ENCODE data around the gene NDP. TPM values are rescaled to one million over a fixed set of nuclear protein-coding genes. Genes with fewer than 3 reads are reported as not detected.

NDP gene
- total RNA-seq, 1 experiment from 2014 or later: 0.28 TPM

DNA sequence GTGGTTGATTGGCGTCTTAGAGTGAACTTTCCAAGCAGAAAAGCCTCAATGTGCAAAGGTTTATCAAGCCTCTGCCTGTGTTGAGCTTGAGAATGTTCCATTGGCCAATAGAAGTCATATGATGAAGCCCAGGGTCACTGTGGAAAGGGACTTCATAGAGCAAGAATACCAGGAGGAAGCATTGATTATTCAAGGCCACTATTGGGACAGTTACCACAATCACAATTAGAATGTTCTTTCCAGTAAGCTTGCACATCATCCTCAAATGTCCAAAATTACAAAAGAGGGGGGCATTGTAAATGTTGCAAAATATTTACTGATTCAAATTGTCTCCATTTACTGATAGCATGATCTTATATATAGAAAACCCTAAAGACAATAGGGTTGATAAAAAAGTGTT, 32.9 kb upstream of the NDP start (continued):
- TF ChIP-seq, protein P1, sequence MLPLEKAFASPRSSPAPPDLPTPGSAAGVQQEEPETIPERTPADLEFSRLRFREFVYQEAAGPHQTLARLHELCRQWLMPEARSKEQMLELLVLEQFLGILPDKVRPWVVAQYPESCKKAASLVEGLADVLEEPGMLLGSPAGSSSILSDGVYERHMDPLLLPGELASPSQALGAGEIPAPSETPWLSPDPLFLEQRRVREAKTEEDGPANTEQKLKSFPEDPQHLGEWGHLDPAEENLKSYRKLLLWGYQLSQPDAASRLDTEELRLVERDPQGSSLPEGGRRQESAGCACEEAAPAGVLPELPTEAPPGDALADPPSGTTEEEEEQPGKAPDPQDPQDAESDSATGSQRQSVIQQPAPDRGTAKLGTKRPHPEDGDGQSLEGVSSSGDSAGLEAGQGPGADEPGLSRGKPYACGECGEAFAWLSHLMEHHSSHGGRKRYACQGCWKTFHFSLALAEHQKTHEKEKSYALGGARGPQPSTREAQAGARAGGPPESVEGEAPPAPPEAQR (CRISPR knock-in tag; IDR thresholded peaks at IDR 0.05): no peak
- TF ChIP-seq ESRRA (CRISPR knock-in tag; IDR thresholded peaks at IDR 0.05; ENCODE audit: borderline replicate concordance): no peak
- TF ChIP-seq, protein P2, sequence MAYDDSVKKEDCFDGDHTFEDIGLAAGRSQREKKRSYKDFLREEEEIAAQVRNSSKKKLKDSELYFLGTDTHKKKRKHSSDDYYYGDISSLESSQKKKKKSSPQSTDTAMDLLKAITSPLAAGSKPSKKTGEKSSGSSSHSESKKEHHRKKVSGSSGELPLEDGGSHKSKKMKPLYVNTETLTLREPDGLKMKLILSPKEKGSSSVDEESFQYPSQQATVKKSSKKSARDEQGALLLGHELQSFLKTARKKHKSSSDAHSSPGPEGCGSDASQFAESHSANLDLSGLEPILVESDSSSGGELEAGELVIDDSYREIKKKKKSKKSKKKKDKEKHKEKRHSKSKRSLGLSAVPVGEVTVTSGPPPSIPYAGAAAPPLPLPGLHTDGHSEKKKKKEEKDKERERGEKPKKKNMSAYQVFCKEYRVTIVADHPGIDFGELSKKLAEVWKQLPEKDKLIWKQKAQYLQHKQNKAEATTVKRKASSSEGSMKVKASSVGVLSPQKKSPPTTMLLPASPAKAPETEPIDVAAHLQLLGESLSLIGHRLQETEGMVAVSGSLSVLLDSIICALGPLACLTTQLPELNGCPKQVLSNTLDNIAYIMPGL (CRISPR knock-in tag; IDR thresholded peaks at IDR 0.05): no peak
- TF ChIP-seq, protein P3, sequence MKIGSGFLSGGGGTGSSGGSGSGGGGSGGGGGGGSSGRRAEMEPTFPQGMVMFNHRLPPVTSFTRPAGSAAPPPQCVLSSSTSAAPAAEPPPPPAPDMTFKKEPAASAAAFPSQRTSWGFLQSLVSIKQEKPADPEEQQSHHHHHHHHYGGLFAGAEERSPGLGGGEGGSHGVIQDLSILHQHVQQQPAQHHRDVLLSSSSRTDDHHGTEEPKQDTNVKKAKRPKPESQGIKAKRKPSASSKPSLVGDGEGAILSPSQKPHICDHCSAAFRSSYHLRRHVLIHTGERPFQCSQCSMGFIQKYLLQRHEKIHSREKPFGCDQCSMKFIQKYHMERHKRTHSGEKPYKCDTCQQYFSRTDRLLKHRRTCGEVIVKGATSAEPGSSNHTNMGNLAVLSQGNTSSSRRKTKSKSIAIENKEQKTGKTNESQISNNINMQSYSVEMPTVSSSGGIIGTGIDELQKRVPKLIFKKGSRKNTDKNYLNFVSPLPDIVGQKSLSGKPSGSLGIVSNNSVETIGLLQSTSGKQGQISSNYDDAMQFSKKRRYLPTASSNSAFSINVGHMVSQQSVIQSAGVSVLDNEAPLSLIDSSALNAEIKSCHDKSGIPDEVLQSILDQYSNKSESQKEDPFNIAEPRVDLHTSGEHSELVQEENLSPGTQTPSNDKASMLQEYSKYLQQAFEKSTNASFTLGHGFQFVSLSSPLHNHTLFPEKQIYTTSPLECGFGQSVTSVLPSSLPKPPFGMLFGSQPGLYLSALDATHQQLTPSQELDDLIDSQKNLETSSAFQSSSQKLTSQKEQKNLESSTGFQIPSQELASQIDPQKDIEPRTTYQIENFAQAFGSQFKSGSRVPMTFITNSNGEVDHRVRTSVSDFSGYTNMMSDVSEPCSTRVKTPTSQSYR (CRISPR knock-in tag; IDR thresholded peaks at IDR 0.05): no peak
- TF ChIP-seq SOX15 (CRISPR knock-in tag; IDR thresholded peaks at IDR 0.05): no peak
- TF ChIP-seq ZNF219 (CRISPR knock-in tag; IDR thresholded peaks at IDR 0.05; ENCODE audit: borderline replicate concordance): no peak
- TF ChIP-seq, protein P4, sequence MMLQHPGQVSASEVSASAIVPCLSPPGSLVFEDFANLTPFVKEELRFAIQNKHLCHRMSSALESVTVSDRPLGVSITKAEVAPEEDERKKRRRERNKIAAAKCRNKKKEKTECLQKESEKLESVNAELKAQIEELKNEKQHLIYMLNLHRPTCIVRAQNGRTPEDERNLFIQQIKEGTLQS (CRISPR knock-in tag; conservative IDR thresholded peaks at IDR 0.05): no peak
- TF ChIP-seq ZBTB21 (CRISPR knock-in tag; IDR thresholded peaks at IDR 0.05; ENCODE audit: borderline replicate concordance): no peak

DNA sequence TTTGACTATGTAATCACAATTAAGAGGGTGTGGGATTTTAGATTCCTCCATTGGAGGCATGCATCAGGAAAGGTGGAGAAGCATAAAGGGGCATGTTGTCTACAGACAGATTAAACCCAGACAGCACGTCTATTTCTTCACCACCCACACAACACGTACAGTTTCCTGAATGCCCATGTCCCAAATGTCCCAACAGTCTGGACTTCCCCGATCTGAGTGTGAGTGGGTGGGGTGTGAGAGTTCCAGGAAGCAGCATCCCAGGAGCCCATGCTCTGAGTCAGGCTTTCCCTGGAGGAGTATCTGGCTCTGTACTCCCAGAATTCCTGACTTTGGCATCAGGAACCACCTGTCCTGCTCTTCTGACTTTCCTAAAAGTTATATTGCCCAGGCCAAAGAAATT, 30.8 kb upstream of the NDP start:
- no peak overlapping the region for H3K27ac Mint-ChIP-seq
- DNase-seq (ENCODE audit: low spot score) (no peak), ATAC-seq (no peak)
- H3K9me3 Mint-ChIP-seq: no peaks in the 10 kb centered on the region
- H3K4me1 Mint-ChIP-seq: peaks cover 4% of the 10 kb centered on the region
- no peak overlapping the region for H3K4me3 Mint-ChIP-seq
- H3K36me3 Mint-ChIP-seq: no peaks in the 10 kb centered on the region
- H3K27me3 Mint-ChIP-seq (ENCODE audit: low read depth): no peaks in the 10 kb centered on the region
- no peak for TF ChIP-seq NR3C1 (CRISPR knock-in tag; conservative IDR thresholded peaks at IDR 0.05; ENCODE audit: low read depth)
- TF ChIP-seq SMAD3 (CRISPR knock-in tag; IDR thresholded peaks at IDR 0.05; ENCODE audit: borderline replicate concordance): no peak
- TF ChIP-seq, protein P5, sequence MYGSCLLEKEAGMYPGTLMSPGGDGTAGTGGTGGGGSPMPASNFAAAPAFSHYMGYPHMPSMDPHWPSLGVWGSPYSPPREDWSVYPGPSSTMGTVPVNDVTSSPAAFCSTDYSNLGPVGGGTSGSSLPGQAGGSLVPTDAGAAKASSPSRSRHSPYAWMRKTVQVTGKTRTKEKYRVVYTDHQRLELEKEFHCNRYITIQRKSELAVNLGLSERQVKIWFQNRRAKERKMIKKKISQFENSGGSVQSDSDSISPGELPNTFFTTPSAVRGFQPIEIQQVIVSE (CRISPR knock-in tag; IDR thresholded peaks at IDR 0.05; ENCODE audit: borderline replicate concordance): no peak
- POLR2A ChIA-PET: no interaction called here
- CTCF ChIA-PET: no interaction called here

DNA sequence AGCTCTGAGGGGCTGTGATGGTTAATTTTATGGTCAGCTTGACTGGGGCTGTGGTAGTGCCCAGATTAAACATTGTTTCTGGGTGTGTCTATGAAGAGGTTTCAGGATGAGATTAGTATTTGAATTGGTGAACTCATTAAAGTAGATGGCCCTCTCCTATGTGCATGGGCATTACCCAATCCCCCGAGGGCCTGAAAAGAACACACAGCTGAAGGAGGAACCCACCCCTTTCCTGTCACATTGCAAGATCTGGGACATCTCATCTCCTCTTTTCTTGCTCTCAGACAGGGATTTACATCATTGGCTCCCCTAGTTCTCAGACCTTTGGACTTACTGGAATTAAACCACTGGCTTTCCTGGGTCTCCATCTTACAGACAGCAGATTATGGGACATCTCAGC, 29.4 kb upstream of the NDP start:
- DNase-seq (ENCODE audit: low spot score): no peak
- Mint-ChIP-seq H3K9me3 (no peaks in the 10 kb centered on the region), H3K4me3 (no peak overlapping the region), H3K36me3 (no peaks in the 10 kb centered on the region), H3K27ac (no peak overlapping the region), H3K4me1 (peaks cover 4% of the 10 kb centered on the region), H3K27me3 (ENCODE audit: low read depth) (no peaks in the 10 kb centered on the region; the same call in 1 of the 2 replicates)
- CTCF ChIA-PET: no interaction called here
- POLR2A ChIA-PET: no interaction called here
- no peak for ATAC-seq
- TF ChIP-seq ZNF138 (CRISPR knock-in tag; conservative IDR thresholded peaks at IDR 0.05) (no peak), ZNF317 (CRISPR knock-in tag; IDR thresholded peaks at IDR 0.05; ENCODE audit: borderline replicate concordance, low read depth) (no peak), MXD4 (CRISPR knock-in tag; IDR thresholded peaks at IDR 0.05; ENCODE audit: borderline replicate concordance) (no peak), ZNF121 (CRISPR knock-in tag; IDR thresholded peaks at IDR 0.05) (no peak), GRHL2 (CRISPR knock-in tag; IDR thresholded peaks at IDR 0.05; ENCODE audit: insufficient replicate concordance, severe bottlenecking) (no peak), TCF7 (CRISPR knock-in tag; IDR thresholded peaks at IDR 0.05; ENCODE audit: low read depth) (no peak)
- TF ChIP-seq, protein P6, sequence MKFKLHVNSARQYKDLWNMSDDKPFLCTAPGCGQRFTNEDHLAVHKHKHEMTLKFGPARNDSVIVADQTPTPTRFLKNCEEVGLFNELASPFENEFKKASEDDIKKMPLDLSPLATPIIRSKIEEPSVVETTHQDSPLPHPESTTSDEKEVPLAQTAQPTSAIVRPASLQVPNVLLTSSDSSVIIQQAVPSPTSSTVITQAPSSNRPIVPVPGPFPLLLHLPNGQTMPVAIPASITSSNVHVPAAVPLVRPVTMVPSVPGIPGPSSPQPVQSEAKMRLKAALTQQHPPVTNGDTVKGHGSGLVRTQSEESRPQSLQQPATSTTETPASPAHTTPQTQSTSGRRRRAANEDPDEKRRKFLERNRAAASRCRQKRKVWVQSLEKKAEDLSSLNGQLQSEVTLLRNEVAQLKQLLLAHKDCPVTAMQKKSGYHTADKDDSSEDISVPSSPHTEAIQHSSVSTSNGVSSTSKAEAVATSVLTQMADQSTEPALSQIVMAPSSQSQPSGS (CRISPR knock-in tag; IDR thresholded peaks at IDR 0.05; ENCODE audit: borderline replicate concordance, low read depth): no peak
- TF ChIP-seq, protein P7, sequence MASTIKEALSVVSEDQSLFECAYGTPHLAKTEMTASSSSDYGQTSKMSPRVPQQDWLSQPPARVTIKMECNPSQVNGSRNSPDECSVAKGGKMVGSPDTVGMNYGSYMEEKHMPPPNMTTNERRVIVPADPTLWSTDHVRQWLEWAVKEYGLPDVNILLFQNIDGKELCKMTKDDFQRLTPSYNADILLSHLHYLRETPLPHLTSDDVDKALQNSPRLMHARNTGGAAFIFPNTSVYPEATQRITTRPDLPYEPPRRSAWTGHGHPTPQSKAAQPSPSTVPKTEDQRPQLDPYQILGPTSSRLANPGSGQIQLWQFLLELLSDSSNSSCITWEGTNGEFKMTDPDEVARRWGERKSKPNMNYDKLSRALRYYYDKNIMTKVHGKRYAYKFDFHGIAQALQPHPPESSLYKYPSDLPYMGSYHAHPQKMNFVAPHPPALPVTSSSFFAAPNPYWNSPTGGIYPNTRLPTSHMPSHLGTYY (CRISPR knock-in tag; IDR thresholded peaks at IDR 0.05): no peak
- TF ChIP-seq, protein P8, sequence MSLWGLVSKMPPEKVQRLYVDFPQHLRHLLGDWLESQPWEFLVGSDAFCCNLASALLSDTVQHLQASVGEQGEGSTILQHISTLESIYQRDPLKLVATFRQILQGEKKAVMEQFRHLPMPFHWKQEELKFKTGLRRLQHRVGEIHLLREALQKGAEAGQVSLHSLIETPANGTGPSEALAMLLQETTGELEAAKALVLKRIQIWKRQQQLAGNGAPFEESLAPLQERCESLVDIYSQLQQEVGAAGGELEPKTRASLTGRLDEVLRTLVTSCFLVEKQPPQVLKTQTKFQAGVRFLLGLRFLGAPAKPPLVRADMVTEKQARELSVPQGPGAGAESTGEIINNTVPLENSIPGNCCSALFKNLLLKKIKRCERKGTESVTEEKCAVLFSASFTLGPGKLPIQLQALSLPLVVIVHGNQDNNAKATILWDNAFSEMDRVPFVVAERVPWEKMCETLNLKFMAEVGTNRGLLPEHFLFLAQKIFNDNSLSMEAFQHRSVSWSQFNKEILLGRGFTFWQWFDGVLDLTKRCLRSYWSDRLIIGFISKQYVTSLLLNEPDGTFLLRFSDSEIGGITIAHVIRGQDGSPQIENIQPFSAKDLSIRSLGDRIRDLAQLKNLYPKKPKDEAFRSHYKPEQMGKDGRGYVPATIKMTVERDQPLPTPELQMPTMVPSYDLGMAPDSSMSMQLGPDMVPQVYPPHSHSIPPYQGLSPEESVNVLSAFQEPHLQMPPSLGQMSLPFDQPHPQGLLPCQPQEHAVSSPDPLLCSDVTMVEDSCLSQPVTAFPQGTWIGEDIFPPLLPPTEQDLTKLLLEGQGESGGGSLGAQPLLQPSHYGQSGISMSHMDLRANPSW (CRISPR knock-in tag; conservative IDR thresholded peaks at IDR 0.05; ENCODE audit: low read depth): no peak

Measured in WTC11 (cell line).